Fibroblast of skin of left biceps (primary cell): Measurements from ENCODE around the gene EEF1E1.

Experiments used
- DNase-seq, 2 experiments: peaks; one replicate each; pipeline ENCODE4 v3.0.0-alpha.2; 2013; ENCODE audit warnings: low read depth in 2 of 2

Gene EEF1E1

GRCh38 chr6:8102122-8102958 lies at the start of gene EEF1E1:
TSS of gene EEF1E1 (minus strand) at chr6:8102548. CDS start at chr6:8102521, 27 bp downstream.
- DNase-seq = peak; percentile 72 to 78

GRCh38 chr6:8149350-8149749 lies 47.0 kb upstream of the EEF1E1 start:
- no peak for DNase-seq

GRCh38 chr6:8143945-8144344 lies 41.6 kb upstream of the EEF1E1 start:
- DNase-seq = no peak

GRCh38 chr6:8139451-8139850 lies 37.1 kb upstream of the EEF1E1 start:
- DNase-seq = no peak

- DNase-seq = no peak
These were observed 35.2 kb upstream of the EEF1E1 start for GRCh38 chr6:8137529-8137939.

GRCh38 chr6:8135276-8135675 lies 32.9 kb upstream of the EEF1E1 start:
- DNase-seq = no peak

GRCh38 chr6:8132130-8132529 lies 29.8 kb upstream of the EEF1E1 start:
- DNase-seq = no peak

GRCh38 chr6:8131265-8131897 lies 29.0 kb upstream of the EEF1E1 start:
- peak in 1 of 2 experiments; percentile 37 for DNase-seq

GRCh38 chr6:8130399-8130798 lies 28.1 kb upstream of the EEF1E1 start:
- peak in 1 of 2 experiments; percentile 9 for DNase-seq

GRCh38 chr6:8123236-8123635 lies 20.9 kb upstream of the EEF1E1 start:
- no peak for DNase-seq

GRCh38 chr6:8114956-8115355 lies 12.6 kb upstream of the EEF1E1 start:
- DNase-seq = no peak

GRCh38 chr6:8113131-8113654 lies 10.8 kb upstream of the EEF1E1 start:
- no peak for DNase-seq

GRCh38 chr6:8110725-8111124 lies 8.4 kb upstream of the EEF1E1 start:
- DNase-seq = no peak

GRCh38 chr6:8110117-8110721 lies 7.9 kb upstream of the EEF1E1 start:
- DNase-seq = no peak

- DNase-seq = no peak
These were observed 6.6 kb upstream of the EEF1E1 start for GRCh38 chr6:8108759-8109539.

GRCh38 chr6:8108031-8108660 lies 5.8 kb upstream of the EEF1E1 start:
- DNase-seq = peak; percentile 65 to 66

GRCh38 chr6:8105791-8106190 lies 3.4 kb upstream of the EEF1E1 start:
- DNase-seq = no peak

GRCh38 chr6:8103726-8104125 lies 1.4 kb upstream of the EEF1E1 start:
- no peak for DNase-seq

GRCh38 chr6:8100159-8100854 lies 2.0 kb downstream of the EEF1E1 start:
- no peak for DNase-seq

GRCh38 chr6:8090650-8091049 lies 11.7 kb downstream of the EEF1E1 start:
- DNase-seq = no peak

- no peak for DNase-seq
These were observed 13.5 kb downstream of the EEF1E1 start for GRCh38 chr6:8088886-8089285.
